WTC11 (cell line): Measurements from ENCODE around the gene SFTPD. TPM values are rescaled to one million over a fixed set of nuclear protein-coding genes. Genes with fewer than 3 reads are reported as not detected.

Source experiments
- ATAC-seq: fragments of 200-7000 bp; cut with Tn5 transposase; 2 replicates; pipeline ENCODE4 v1.10.0; 2021; ENCODE audit warnings: mild to moderate bottlenecking, moderate library complexity
- CTCF ChIA-PET: fragments of 300-600 bp; sonication (Branson Sonifier 250); formaldehyde crosslinking; loops from one replicate; lab custom pipeline; 2021; ENCODE audit warnings: antibody characterized with exemption; lab: Charles Lee
- POLR2A ChIA-PET: fragments of 350-600 bp; sonication (Branson Sonifier 250); formaldehyde crosslinking; loops from one replicate; lab custom pipeline; 2021; ENCODE audit warnings: antibody characterized with exemption; lab: Charles Lee
- DNase-seq: peaks from one replicate; pipeline ENCODE4 v3.0.0; 2021; ENCODE audit warnings: low spot score
- H3K27ac Mint-ChIP-seq: 2 replicates; pipeline ENCODE4 v1.8.0; 2021; ENCODE audit warnings: mixed read lengths
- H3K27me3 Mint-ChIP-seq: 2 replicates; pipeline ENCODE4 v1.8.0; 2021; ENCODE audit warnings: low read depth, mild to moderate bottlenecking, moderate library complexity, mixed read lengths
- H3K36me3 Mint-ChIP-seq: 2 replicates; pipeline ENCODE4 v1.8.0; 2021; ENCODE audit warnings: mixed read lengths
- H3K4me1 Mint-ChIP-seq: 2 replicates; pipeline ENCODE4 v1.8.0; 2022; ENCODE audit warnings: mixed read lengths
- H3K4me3 Mint-ChIP-seq: 2 replicates; pipeline ENCODE4 v1.8.0; 2021; ENCODE audit warnings: mild to moderate bottlenecking, moderate library complexity, mixed read lengths
- H3K9me3 Mint-ChIP-seq: 2 replicates; pipeline ENCODE4 v1.8.0; 2021; ENCODE audit warnings: mixed read lengths
- ELF4 ChIP-seq: sonication (generic); formaldehyde crosslinking; IDR thresholded peaks from 2 replicates; pipeline ENCODE4 v1.8.1; 2022; ENCODE audit warnings: low read depth, mild to moderate bottlenecking, moderate library complexity, missing genetic modification reagents
- EMX1 ChIP-seq: fragments of 250-450 bp; sonication (Bioruptor Pico); IDR thresholded peaks from 2 replicates; pipeline ENCODE4 v1.8.0; 2021; ENCODE audit warnings: mild to moderate bottlenecking
- FOXJ3 ChIP-seq: sonication (generic); formaldehyde crosslinking; IDR thresholded peaks from 2 replicates; pipeline ENCODE4 v1.9.0; 2021; ENCODE audit warnings: missing genetic modification reagents, mild to moderate bottlenecking, borderline replicate concordance
- IRF2 ChIP-seq: sonication (generic); formaldehyde crosslinking; IDR thresholded peaks from 2 replicates; pipeline ENCODE4 v1.8.0; 2022; ENCODE audit warnings: low read depth, missing genetic modification reagents, borderline replicate concordance
- NFATC4 ChIP-seq: fragments of 250-450 bp; sonication (Bioruptor Pico); IDR thresholded peaks from 2 replicates; pipeline ENCODE4 v1.9.0; 2021; ENCODE audit warnings: mild to moderate bottlenecking
- NR1H2 ChIP-seq: sonication (generic); formaldehyde crosslinking; IDR thresholded peaks from 2 replicates; pipeline ENCODE4 v1.9.0; 2021; ENCODE audit warnings: mild to moderate bottlenecking, moderate library complexity, missing genetic modification reagents
- NR3C1 ChIP-seq: sonication (generic); formaldehyde crosslinking; conservative IDR thresholded peaks from 2 replicates; pipeline ENCODE4 v1.8.1; 2023; ENCODE audit warnings: low read depth, mild to moderate bottlenecking, missing genetic modification reagents
- ZNF317 ChIP-seq: sonication (generic); formaldehyde crosslinking; IDR thresholded peaks from 2 replicates; pipeline ENCODE4 v1.8.1; 2023; ENCODE audit warnings: low read depth, mild to moderate bottlenecking, moderate library complexity, missing genetic modification reagents, borderline replicate concordance
- total RNA-seq: library from RNA; stranded (reverse); gene quantifications from 3 replicates; pipeline ENCODE4 v1.2.3, GENCODE V29; 2021
- TF ChIP-seq, protein P1 (sequence below): sonication (generic); formaldehyde crosslinking; IDR thresholded peaks from 2 replicates; pipeline ENCODE4 v1.8.0; 2023; ENCODE audit warnings: missing genetic modification reagents
- TF ChIP-seq, protein P2 (sequence below): fragments of 250-450 bp; sonication (Bioruptor Pico); conservative IDR thresholded peaks from 2 replicates; pipeline ENCODE4 v1.9.0; 2021; ENCODE audit warnings: mild to moderate bottlenecking
- TF ChIP-seq, protein P3 (sequence below): sonication (generic); formaldehyde crosslinking; IDR thresholded peaks from 2 replicates; pipeline ENCODE4 v1.8.0; 2022; ENCODE audit warnings: missing genetic modification reagents
- TF ChIP-seq, protein P4 (sequence below): sonication (generic); formaldehyde crosslinking; IDR thresholded peaks from 2 replicates; pipeline ENCODE4 v1.8.1; 2023; ENCODE audit warnings: mild to moderate bottlenecking, moderate library complexity, missing genetic modification reagents
- TF ChIP-seq, protein P5 (sequence below): sonication (generic); formaldehyde crosslinking; IDR thresholded peaks from 2 replicates; pipeline ENCODE4 v1.8.1; 2022; ENCODE audit warnings: missing genetic modification reagents, borderline replicate concordance
- TF ChIP-seq, protein P6 (sequence below): fragments of 250-450 bp; sonication (Bioruptor Pico); IDR thresholded peaks from 2 replicates; pipeline ENCODE4 v1.9.0; 2021; ENCODE audit warnings: mild to moderate bottlenecking, borderline replicate concordance

The SFTPD gene
- total RNA-seq, 1 experiment from 2014 or later: 0.66 TPM

DNA sequence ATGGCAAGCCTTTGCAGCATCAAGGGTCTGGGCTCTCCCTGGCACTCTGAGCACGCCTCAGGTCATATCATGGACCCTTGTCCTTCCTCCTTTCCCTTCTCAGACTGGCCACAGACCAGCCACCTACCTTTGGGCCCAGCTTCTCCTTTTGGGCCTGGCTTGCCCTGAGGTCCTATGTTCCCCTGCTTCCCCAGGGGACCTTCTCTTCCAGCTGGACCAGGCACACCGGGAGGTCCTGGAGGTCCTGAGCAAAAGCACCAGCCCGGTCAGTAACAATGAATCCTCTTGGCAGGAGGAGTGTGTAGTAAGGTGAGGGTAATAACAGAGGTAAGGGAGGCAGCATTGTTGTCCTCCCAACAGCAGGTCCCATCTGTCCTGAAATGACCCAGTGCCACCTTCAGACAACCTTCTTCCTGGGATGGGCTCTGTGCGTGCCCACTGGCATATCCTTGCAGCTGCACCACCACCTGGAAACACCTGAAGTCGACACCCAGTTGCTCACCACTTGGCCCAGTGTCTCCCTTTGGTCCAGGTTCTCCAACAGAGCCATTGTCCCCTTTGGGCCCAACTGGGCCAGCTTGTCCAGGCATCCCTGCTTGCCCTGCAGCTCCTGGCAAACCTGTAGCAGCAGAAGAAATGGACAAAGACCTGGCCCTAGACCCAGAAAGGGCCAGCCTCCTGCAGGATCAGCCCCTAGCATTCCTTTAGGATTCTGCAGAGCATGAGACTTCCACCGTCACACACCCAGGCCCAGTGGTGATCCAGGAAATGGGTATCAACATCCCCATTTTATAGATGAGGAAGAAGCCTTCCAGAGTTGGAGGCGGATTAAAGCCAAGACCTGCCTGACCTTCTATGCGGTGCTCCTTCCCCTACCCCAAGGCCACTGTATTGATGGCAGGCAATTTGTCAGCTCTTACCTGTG, 6.4 kb downstream of the SFTPD start:
- Mint-ChIP-seq H3K4me1 (no peaks in the 10 kb centered on the region), H3K36me3 (no peaks in the 10 kb centered on the region), H3K9me3 (no peaks in the 10 kb centered on the region), H3K27me3 (peaks cover 3% of the 10 kb centered on the region), H3K27ac (no peak overlapping the region), H3K4me3 (no peak overlapping the region)
- ATAC-seq (no peak), DNase-seq (no peak)
- TF ChIP-seq IRF2 (CRISPR knock-in tag) (no peak), EMX1 (CRISPR knock-in tag) (no peak), NR1H2 (CRISPR knock-in tag) (no peak), ELF4 (CRISPR knock-in tag) (no peak), NFATC4 (CRISPR knock-in tag) (no peak), ZNF317 (CRISPR knock-in tag) (no peak), FOXJ3 (CRISPR knock-in tag) (no peak), NR3C1 (CRISPR knock-in tag) (no peak)
- TF ChIP-seq, protein P1, sequence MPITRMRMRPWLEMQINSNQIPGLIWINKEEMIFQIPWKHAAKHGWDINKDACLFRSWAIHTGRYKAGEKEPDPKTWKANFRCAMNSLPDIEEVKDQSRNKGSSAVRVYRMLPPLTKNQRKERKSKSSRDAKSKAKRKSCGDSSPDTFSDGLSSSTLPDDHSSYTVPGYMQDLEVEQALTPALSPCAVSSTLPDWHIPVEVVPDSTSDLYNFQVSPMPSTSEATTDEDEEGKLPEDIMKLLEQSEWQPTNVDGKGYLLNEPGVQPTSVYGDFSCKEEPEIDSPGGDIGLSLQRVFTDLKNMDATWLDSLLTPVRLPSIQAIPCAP (CRISPR knock-in tag): no peak
- TF ChIP-seq, protein P2, sequence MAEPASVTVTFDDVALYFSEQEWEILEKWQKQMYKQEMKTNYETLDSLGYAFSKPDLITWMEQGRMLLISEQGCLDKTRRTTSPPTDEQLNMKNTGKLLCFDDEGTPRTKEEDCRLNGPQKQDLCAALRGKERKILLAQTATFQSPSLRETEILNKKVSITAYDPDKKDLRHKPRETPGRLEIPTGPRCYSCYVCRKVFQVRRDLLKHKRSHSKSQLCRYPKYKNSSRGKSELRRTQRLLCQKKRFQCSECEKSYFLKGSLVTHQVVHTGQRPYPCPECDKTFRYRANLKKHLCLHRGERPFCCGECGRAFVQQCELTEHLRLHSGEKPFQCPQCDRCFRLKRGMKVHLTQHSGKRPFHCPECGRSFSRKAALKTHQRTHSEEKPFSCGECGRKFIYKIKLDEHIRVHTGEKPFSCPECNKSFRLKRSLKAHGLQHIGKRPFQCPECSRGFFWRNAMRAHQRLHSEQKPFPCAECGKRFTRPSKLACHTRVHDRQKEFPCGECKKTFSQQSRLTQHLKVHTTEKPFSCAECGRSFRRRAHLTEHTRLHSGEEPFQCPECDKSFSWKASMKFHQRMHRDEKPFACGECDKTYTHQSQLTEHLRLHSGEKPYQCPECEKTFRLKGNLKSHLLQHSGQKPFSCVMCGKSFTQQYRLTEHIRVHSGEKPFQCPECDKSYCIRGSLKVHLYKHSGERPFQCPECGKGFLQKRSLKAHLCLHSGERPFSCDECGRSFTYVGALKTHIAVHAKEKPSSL (CRISPR knock-in tag): no peak
- TF ChIP-seq, protein P3, sequence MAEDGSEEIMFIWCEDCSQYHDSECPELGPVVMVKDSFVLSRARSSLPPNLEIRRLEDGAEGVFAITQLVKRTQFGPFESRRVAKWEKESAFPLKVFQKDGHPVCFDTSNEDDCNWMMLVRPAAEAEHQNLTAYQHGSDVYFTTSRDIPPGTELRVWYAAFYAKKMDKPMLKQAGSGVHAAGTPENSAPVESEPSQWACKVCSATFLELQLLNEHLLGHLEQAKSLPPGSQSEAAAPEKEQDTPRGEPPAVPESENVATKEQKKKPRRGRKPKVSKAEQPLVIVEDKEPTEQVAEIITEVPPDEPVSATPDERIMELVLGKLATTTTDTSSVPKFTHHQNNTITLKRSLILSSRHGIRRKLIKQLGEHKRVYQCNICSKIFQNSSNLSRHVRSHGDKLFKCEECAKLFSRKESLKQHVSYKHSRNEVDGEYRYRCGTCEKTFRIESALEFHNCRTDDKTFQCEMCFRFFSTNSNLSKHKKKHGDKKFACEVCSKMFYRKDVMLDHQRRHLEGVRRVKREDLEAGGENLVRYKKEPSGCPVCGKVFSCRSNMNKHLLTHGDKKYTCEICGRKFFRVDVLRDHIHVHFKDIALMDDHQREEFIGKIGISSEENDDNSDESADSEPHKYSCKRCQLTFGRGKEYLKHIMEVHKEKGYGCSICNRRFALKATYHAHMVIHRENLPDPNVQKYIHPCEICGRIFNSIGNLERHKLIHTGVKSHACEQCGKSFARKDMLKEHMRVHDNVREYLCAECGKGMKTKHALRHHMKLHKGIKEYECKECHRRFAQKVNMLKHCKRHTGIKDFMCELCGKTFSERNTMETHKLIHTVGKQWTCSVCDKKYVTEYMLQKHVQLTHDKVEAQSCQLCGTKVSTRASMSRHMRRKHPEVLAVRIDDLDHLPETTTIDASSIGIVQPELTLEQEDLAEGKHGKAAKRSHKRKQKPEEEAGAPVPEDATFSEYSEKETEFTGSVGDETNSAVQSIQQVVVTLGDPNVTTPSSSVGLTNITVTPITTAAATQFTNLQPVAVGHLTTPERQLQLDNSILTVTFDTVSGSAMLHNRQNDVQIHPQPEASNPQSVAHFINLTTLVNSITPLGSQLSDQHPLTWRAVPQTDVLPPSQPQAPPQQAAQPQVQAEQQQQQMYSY (CRISPR knock-in tag): no peak
- TF ChIP-seq, protein P4, sequence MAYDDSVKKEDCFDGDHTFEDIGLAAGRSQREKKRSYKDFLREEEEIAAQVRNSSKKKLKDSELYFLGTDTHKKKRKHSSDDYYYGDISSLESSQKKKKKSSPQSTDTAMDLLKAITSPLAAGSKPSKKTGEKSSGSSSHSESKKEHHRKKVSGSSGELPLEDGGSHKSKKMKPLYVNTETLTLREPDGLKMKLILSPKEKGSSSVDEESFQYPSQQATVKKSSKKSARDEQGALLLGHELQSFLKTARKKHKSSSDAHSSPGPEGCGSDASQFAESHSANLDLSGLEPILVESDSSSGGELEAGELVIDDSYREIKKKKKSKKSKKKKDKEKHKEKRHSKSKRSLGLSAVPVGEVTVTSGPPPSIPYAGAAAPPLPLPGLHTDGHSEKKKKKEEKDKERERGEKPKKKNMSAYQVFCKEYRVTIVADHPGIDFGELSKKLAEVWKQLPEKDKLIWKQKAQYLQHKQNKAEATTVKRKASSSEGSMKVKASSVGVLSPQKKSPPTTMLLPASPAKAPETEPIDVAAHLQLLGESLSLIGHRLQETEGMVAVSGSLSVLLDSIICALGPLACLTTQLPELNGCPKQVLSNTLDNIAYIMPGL (CRISPR knock-in tag): no peak
- TF ChIP-seq, protein P5, sequence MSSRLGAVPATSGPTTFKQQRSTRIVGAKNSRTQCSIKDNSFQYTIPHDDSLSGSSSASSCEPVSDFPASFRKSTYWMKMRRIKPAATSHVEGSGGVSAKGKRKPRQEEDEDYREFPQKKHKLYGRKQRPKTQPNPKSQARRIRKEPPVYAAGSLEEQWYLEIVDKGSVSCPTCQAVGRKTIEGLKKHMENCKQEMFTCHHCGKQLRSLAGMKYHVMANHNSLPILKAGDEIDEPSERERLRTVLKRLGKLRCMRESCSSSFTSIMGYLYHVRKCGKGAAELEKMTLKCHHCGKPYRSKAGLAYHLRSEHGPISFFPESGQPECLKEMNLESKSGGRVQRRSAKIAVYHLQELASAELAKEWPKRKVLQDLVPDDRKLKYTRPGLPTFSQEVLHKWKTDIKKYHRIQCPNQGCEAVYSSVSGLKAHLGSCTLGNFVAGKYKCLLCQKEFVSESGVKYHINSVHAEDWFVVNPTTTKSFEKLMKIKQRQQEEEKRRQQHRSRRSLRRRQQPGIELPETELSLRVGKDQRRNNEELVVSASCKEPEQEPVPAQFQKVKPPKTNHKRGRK (CRISPR knock-in tag): no peak
- TF ChIP-seq, protein P6, sequence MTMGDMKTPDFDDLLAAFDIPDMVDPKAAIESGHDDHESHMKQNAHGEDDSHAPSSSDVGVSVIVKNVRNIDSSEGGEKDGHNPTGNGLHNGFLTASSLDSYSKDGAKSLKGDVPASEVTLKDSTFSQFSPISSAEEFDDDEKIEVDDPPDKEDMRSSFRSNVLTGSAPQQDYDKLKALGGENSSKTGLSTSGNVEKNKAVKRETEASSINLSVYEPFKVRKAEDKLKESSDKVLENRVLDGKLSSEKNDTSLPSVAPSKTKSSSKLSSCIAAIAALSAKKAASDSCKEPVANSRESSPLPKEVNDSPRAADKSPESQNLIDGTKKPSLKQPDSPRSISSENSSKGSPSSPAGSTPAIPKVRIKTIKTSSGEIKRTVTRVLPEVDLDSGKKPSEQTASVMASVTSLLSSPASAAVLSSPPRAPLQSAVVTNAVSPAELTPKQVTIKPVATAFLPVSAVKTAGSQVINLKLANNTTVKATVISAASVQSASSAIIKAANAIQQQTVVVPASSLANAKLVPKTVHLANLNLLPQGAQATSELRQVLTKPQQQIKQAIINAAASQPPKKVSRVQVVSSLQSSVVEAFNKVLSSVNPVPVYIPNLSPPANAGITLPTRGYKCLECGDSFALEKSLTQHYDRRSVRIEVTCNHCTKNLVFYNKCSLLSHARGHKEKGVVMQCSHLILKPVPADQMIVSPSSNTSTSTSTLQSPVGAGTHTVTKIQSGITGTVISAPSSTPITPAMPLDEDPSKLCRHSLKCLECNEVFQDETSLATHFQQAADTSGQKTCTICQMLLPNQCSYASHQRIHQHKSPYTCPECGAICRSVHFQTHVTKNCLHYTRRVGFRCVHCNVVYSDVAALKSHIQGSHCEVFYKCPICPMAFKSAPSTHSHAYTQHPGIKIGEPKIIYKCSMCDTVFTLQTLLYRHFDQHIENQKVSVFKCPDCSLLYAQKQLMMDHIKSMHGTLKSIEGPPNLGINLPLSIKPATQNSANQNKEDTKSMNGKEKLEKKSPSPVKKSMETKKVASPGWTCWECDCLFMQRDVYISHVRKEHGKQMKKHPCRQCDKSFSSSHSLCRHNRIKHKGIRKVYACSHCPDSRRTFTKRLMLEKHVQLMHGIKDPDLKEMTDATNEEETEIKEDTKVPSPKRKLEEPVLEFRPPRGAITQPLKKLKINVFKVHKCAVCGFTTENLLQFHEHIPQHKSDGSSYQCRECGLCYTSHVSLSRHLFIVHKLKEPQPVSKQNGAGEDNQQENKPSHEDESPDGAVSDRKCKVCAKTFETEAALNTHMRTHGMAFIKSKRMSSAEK (CRISPR knock-in tag): no peak
- ChIA-PET POLR2A (no interaction called here), CTCF (interaction anchor here (1.0 kb wide), 1 partner anchor 9 kb away, joined by 3 read pairs; no protein-coding TSS in a partner anchor)
